ENCODE results near the gene CBLB.

CBLB gene

GRCh38 chr3:105888621-105889579 is 20.1 kb upstream of the CBLB start:
- H3K27me3 Mint-ChIP-seq, result no peaks in the 10 kb centered on the region
- intact Hi-C loops (cut with micrococcal nuclease), result no loop called here

DNA sequence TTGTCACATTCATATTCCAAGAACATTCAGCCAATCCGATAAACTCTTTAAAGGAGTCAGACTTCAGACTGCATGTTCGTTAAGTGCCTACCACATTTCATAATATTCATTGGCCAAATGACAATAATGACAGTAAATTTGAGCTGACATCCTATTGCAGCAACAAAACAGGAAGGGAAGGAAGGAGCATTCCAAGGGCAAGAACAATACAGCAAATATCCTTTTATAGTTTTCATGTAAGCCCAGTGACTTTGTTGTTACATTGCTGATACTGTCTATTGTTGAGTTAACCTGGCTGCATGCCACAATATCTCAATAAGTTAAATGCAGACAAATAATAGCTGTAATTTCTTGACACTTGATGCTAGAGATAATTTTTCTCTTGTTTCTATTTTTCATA is 16.4 kb upstream of the CBLB start:
- no peaks in the 10 kb centered on the region for H3K9me3 Mint-ChIP-seq
- no peaks in the 10 kb centered on the region for H3K36me3 Mint-ChIP-seq (ENCODE audit: low read depth)
- intact Hi-C loops (cut with micrococcal nuclease), result no loop called here
- no peaks in the 10 kb centered on the region for H3K27me3 Mint-ChIP-seq
- no peak overlapping the region for H3K4me3 Mint-ChIP-seq
- no peak overlapping the region for H3K27ac Mint-ChIP-seq
- H3K4me1 Mint-ChIP-seq (ENCODE audit: low read depth), result no peaks in the 10 kb centered on the region

More at GRCh38 chr3:105888621-105889579, 20.1 kb upstream of the CBLB start:
- H3K4me3 Mint-ChIP-seq, result no peak overlapping the region
- no peaks in the 10 kb centered on the region for H3K4me1 Mint-ChIP-seq (ENCODE audit: low read depth)
- H3K9me3 Mint-ChIP-seq, result no peaks in the 10 kb centered on the region
- H3K27ac Mint-ChIP-seq, result no peak overlapping the region
- no peaks in the 10 kb centered on the region for H3K36me3 Mint-ChIP-seq (ENCODE audit: low read depth)

GRCh38 chr3:105883798-105884377 is 15.1 kb upstream of the CBLB start:
- intact Hi-C loops (cut with micrococcal nuclease), result no loop called here
- no peaks in the 10 kb centered on the region for H3K4me1 Mint-ChIP-seq (ENCODE audit: low read depth)

DNA sequence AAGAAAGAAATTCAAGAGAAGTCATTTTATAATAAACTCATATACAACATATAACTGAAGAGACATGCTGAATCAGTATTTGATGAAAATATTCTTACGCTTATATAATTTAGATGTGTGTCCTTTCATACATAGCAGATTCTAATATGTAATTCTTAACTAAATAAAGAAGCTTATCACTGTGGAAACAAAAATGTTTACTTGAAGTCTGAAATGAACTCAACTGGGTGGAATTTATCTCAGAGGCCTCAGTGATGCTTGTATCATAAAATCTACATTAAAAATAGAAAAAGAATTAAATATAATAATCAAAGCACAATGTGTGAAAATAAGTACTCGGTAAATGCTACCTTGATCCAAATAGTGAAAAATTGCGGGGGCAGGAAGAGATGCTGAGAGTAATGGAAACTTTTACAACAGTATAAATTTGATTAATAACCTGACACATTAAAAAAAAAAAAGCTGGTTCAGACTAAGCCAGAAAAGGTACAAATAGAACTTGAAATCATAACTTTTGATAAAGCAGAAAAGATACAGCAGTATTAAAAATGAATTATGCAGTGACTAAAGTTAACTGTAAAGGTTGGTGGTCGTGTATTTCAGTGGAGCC is 12.0 kb upstream of the CBLB start:
- no peaks in the 10 kb centered on the region for H3K36me3 Mint-ChIP-seq (ENCODE audit: low read depth)
- no peak overlapping the region for H3K4me3 Mint-ChIP-seq
- intact Hi-C loops (cut with micrococcal nuclease), result no loop called here
- H3K9me3 Mint-ChIP-seq, result no peaks in the 10 kb centered on the region
- H3K27me3 Mint-ChIP-seq, result no peaks in the 10 kb centered on the region
- H3K4me1 Mint-ChIP-seq (ENCODE audit: low read depth), result peaks cover 11% of the 10 kb centered on the region
- no peak overlapping the region for H3K27ac Mint-ChIP-seq

More at GRCh38 chr3:105883798-105884377, 15.1 kb upstream of the CBLB start:
- no peaks in the 10 kb centered on the region for H3K9me3 Mint-ChIP-seq
- H3K27ac Mint-ChIP-seq, result no peak overlapping the region
- no peaks in the 10 kb centered on the region for H3K36me3 Mint-ChIP-seq (ENCODE audit: low read depth)
- no peak overlapping the region for H3K4me3 Mint-ChIP-seq
- no peaks in the 10 kb centered on the region for H3K27me3 Mint-ChIP-seq

GRCh38 chr3:105878061-105878460 is 9.2 kb upstream of the CBLB start:
- intact Hi-C loops (cut with micrococcal nuclease), result loop anchor here (10.0 kb wide), 1 partner anchor 147 kb away; no protein-coding TSS in a partner anchor
- Mint-ChIP-seq H3K27me3 (no peaks in the 10 kb centered on the region), H3K27ac (no peak overlapping the region), H3K4me1 (ENCODE audit: low read depth) (peaks cover 11% of the 10 kb centered on the region), H3K9me3 (no peaks in the 10 kb centered on the region), H3K4me3 (no peak overlapping the region), H3K36me3 (ENCODE audit: low read depth) (no peaks in the 10 kb centered on the region)

GRCh38 chr3:105877336-105877910 is 8.6 kb upstream of the CBLB start:
- intact Hi-C loops (cut with micrococcal nuclease), result loop anchor here (10.0 kb wide), 1 partner anchor 147 kb away; no protein-coding TSS in a partner anchor
- Mint-ChIP-seq H3K27ac (no peak overlapping the region), H3K9me3 (no peaks in the 10 kb centered on the region), H3K36me3 (ENCODE audit: low read depth) (no peaks in the 10 kb centered on the region), H3K27me3 (no peaks in the 10 kb centered on the region), H3K4me1 (ENCODE audit: low read depth) (peaks cover 11% of the 10 kb centered on the region), H3K4me3 (no peak overlapping the region)

DNA sequence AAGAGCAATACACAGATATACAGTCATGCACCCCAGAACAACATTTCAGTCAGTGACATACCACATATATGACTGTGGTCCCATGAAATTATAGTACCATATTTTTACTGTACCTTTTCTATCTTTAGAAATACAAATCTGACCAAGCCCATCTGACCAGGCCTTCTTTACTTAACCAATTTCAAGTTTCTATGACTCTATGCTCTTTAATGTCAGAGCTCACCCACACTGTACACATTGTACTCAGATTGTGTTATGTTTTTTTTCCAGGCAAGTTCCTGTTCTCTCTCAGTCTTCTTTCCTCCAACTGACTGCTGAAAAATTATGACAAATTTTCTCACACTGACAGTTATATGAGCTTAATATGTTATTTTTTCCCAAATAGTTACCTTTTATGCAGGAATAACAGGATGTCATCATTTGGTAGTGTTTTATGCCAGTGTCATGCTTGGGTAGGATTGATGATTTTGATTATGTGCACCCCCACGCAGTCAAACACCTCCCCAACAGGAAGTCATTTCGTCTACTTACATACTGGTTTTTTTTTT is 8.0 kb upstream of the CBLB start:
- Mint-ChIP-seq H3K9me3 (no peaks in the 10 kb centered on the region), H3K4me1 (ENCODE audit: low read depth) (peaks cover 11% of the 10 kb centered on the region), H3K4me3 (no peak overlapping the region), H3K36me3 (ENCODE audit: low read depth) (no peaks in the 10 kb centered on the region), H3K27ac (no peak overlapping the region), H3K27me3 (no peaks in the 10 kb centered on the region)
- intact Hi-C loops (cut with micrococcal nuclease), result loop anchor here (10.0 kb wide), 1 partner anchor 148 kb away; no protein-coding TSS in a partner anchor

GRCh38 chr3:105869861-105870755 is 1.3 kb upstream of the CBLB start:
- H3K9me3 Mint-ChIP-seq, result no peaks in the 10 kb centered on the region
- no peaks in the 10 kb centered on the region for H3K27me3 Mint-ChIP-seq
- peaks cover 28% of the 10 kb centered on the region for H3K4me1 Mint-ChIP-seq (ENCODE audit: low read depth)
- intact Hi-C loops (cut with micrococcal nuclease), result loop anchor here (5.0 to 10.0 kb wide), 2 partner anchors 37 to 155 kb away; no protein-coding TSS in a partner anchor
- peaks cover 32% of the 10 kb centered on the region for H3K36me3 Mint-ChIP-seq (ENCODE audit: low read depth)
- peak overlapping the region; percentile 95 for H3K4me3 Mint-ChIP-seq
- peak overlapping the region; percentile 96 for H3K27ac Mint-ChIP-seq

DNA sequence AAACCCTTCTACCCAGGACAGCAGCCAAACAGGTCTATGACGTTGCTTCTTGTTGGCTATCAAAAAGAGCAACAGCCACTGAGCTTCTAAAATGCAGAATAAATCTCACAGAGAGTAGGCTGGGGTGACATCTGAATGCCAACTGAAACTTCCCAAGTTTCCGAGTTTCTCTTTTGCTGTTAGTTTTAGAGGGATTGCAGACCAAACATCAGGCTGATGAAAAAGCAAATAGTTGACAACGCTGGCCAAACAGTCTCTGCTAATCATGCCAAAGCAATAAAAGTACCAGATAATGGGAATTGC is 670 bp upstream of the CBLB start:
- intact Hi-C loops (cut with micrococcal nuclease), result no loop called here
- Mint-ChIP-seq H3K4me1 (ENCODE audit: low read depth) (peaks cover 28% of the 10 kb centered on the region), H3K4me3 (peak overlapping the region; percentile 95), H3K9me3 (no peaks in the 10 kb centered on the region), H3K27ac (peak overlapping the region; percentile 96), H3K36me3 (ENCODE audit: low read depth) (peaks cover 38% of the 10 kb centered on the region), H3K27me3 (no peaks in the 10 kb centered on the region)

DNA sequence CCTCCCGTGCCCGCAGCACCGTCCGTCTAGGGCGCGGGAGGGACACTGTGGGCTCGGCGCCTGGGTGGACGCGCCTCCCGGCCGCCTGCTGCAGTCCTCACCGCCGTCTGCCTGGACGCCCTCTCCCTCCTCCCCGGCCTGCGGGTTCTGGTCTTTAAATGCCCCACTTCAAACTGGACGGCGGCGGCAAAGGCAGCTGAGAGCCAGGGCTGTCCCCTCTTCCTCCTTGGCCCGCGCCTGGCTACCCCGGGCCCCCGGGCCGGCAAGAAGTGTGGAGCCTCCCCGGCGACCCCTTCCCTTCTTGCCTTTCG is 426 bp downstream of the CBLB start:
- no peaks in the 10 kb centered on the region for H3K27me3 Mint-ChIP-seq
- intact Hi-C loops (cut with micrococcal nuclease), result no loop called here
- peaks cover 28% of the 10 kb centered on the region for H3K4me1 Mint-ChIP-seq (ENCODE audit: low read depth)
- H3K36me3 Mint-ChIP-seq (ENCODE audit: low read depth), result peaks cover 45% of the 10 kb centered on the region
- H3K4me3 Mint-ChIP-seq, result peak overlapping the region; percentile 95
- no peaks in the 10 kb centered on the region for H3K9me3 Mint-ChIP-seq
- peak overlapping the region; percentile 96 for H3K27ac Mint-ChIP-seq

DNA sequence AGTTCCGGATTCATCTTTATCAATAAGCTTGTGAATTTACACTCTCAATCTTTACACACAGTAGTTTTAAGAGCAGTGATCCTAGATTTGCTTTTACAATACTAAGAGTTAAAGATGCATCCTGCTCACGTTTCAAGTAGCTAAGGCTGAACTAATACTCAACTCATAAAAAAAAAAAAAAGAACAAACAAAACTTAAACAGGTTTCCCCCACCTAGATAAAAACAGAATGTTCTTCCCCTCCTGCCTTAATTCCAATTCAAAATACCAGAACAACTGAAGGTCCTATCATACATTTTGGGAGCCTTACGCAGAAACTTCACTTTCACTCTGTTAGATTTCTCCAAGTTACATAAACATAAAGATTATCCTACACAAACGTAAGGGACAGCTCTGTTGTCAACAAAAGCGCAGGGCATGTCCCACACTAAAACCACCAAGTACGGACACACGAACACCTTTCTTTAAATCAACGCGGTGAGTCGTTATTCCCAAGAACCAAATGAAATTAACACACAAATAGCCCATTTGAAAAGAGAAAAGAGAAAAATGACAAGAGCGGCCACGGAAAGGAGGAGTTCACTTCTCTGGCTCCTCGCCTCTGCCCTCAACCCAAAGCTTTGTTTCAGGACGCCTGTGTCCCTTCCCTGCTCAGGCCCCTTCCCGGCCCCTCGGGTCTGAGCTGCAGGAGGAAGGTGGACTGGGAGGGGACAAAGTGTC is 941 bp downstream of the CBLB start:
- peaks cover 45% of the 10 kb centered on the region for H3K36me3 Mint-ChIP-seq (ENCODE audit: low read depth)
- H3K27me3 Mint-ChIP-seq, result no peaks in the 10 kb centered on the region
- peak overlapping the region; percentile 95 for H3K4me3 Mint-ChIP-seq
- H3K27ac Mint-ChIP-seq, result peak overlapping the region; percentile 96
- intact Hi-C loops (cut with micrococcal nuclease), result no loop called here
- peaks cover 28% of the 10 kb centered on the region for H3K4me1 Mint-ChIP-seq (ENCODE audit: low read depth)
- no peaks in the 10 kb centered on the region for H3K9me3 Mint-ChIP-seq

GRCh38 chr3:105866656-105867653 is 1.9 kb downstream of the CBLB start:
- Mint-ChIP-seq H3K4me1 (ENCODE audit: low read depth) (peaks cover 28% of the 10 kb centered on the region), H3K27me3 (no peaks in the 10 kb centered on the region), H3K36me3 (ENCODE audit: low read depth) (peaks cover 45% of the 10 kb centered on the region), H3K27ac (peak overlapping the region; percentile 96), H3K9me3 (no peaks in the 10 kb centered on the region), H3K4me3 (peak overlapping the region; percentile 95)
- intact Hi-C loops (cut with micrococcal nuclease), result no loop called here
